ENCODE results near the gene PFN1.
"Not testable (repeated sequence)": the region's sequence is repeated elsewhere in the genome, so short reads cannot be mapped to it uniquely, and the experiment has no call there.

Gene PFN1

DNA sequence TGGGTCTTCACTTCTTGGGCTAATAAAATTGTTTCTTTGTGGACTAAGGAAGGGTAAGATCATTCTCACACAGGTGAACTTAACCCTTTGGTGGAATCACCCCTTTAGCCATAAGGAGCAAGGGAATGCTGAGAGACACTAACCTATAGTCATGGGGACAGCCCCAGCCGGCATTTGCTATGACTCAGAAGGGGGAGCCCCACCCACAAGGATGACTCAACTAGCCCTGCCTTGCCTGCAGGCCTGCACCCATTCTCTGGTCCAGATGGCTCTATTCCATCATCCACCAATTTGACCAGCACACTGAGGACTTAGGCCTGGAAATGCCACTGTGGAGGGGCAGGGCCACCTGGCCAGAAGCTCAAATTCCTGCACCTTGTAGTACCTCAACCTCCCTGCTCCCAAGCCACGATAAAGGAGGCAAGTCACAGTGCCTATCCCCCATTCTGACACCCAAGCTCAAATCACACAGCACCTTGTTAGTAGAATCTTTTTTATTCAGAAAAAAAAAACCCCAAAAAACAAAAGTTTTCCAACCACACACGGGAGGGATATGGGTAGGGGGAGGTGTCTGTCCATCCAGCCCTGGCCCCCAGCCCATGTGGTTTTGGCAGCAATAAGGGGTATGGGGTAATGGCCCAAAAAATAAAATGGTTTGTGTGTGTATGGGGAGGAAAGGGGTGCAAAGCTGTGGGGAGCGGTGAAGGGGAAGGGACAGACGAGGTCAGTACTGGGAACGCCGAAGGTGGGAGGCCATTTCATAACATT, 3.0 kb downstream of the PFN1 start:
- DNase-seq (ENCODE audit: low read depth), result peak; percentile 98

DNA sequence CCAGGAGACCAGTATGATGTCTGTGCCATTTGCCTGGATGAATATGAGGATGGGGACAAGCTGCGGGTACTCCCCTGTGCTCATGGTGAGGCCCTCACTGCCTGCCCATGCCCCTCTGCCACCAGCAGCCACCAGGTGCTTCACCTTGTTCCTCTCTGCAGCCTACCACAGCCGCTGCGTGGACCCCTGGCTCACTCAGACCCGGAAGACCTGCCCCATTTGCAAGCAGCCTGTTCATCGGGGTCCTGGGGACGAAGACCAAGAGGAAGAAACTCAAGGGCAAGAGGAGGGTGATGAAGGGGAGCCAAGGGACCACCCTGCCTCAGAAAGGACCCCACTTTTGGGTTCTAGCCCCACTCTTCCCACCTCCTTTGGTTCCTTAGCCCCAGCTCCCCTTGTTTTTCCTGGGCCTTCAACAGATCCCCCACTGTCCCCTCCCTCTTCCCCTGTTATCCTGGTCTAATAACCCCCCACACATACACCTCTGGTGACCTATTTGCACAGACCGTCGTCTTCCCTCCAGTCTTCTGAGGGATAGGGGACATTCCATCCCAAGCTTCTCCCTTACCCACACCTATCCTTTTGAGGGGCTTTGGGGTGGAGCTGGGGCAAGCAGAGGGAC, 3.7 kb downstream of the PFN1 start:
- no peak for DNase-seq (ENCODE audit: low read depth)

DNA sequence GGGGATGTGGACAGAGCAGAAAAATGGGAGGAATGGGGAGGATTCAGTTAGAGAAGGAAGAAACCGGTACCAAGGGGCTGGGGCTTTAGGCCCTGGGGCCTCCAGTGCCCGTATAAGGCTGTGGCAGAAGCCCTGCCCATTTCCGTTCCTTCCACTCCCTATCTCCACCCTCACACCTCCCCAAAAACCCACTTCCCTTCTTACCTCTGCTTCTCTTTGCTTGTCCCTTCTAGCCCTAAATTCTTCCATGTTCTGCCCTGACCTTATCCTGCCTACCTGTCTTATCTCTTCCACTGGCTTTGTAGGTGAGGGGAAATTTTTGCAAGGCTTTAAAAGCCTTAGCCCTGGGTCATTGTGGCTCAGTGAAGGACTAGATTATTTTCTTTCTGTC, 4.2 kb downstream of the PFN1 start:
- DNase-seq (ENCODE audit: low read depth), result no peak

DNA sequence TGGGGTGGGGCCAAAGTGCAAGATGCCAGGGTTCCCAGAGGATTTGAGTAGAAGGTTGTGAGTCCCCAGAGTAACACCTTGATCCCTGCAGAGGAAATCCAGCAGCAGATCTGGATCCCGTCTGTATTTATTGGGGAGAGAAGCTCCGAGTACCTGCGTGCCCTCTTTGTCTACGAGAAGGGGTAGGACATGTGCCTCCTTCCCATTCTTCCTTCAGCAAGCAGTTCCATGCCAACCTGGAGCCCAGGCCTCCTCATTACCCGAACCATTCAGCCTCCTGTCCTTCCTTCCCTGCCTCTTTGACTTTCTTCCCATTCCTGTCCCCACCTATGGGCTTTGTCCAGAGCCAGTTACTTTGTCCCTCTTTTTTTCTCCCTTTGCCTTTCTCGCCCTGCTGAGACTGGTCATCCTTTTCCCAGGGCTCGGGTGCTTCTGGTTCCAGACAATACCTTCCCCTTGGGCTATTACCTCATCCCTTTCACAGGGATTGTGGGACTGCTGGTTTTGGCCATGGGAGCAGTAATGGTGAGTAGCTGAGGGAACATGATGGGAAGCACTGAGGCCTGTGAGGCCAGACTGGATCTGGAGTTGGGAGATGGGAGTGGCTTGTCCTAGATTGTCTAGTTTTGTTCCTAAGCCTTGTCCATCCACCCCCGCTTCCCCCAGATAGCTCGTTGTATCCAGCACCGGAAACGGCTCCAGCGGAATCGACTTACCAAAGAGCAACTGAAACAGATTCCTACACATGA, 5.4 kb downstream of the PFN1 start:
- DNase-seq (ENCODE audit: low read depth), result no peak

DNA sequence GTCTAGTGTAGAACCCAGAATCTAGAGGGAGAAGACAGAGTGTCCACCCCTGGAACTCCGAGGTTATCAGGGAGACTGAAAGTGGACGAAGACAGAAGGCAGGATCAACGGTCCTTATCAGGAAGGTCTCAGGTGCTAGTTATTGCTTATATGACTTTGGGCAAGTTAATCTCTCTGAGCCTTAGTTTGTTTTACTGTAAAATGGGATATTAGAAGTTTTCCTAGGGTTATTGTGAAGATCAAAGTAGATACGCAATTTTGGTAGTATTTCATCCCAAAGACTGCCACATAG, 7.1 kb downstream of the PFN1 start:
- no peak for DNase-seq (ENCODE audit: low read depth)

DNA sequence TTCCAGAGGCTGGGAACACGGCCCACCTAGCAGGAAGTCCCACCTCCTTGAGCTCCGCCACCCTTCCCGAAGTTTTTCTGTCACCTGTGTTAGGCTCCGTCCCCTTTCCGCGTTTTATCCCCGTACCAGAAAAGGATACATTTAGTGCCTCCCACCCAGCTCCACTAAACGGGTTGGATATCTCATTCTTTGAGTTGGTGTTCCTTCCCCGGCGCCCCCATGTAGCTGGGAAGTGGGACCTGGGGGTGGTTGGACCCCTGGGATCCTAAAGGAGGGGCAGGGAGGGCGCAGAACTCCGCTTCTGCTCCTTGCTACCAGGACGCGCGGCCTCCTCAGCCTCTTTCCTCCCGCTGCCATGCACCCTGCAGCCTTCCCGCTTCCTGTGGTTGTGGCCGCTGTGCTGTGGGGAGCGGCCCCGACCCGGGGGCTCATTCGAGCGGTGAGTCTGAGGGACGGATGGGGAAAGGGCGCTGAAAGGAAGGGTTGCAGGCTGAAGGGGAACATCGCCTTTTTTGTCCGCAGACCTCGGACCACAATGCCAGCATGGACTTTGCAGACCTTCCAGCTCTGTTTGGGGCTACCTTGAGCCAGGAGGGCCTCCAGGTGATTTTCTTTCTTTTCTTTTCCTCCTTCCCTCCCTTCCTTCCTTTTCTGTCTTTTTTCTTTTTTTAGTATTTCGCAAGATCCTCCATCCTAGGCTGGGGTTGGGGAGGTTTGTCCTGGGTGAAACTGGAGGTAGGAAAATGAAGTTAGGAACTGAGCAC, 7.6 kb downstream of the PFN1 start:
- peak; percentile 51 for DNase-seq (ENCODE audit: low read depth)

DNA sequence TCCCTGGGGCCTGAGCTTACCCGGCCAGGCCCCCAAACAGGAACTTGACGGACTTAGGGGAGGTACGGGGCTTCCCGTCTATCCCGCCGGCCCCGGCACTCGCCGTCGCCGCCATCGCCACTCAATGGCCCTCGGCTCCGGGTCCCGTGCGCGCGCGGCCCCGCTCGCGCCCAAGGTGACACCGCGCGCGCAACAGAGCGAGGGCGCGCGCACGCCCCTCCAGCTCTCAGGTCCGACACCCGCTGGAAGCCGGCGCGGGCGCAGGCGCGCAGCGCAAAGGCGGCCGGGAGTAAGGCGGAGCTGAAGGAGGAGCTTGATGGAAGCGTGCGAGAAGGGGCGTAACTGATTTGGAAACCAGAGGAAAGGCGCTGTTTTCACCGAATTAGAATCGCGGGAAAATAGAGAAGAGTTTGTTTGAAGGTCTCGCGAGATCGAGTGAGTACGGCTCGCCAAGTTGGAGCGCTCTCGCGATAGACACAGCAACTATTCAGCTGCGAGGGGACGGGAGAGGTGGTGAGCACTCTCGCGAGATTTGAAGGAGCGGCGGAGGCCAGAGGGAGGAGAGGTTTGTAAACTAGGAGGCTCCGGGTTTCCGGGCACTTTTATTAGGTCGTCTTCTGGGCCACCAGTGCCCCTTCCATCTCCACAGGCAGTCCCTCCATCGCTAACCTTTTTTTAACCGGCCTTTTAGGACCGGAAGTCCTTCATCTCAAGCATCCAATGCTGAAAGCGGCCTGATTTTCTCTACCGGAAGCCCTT, 8.4 kb downstream of the PFN1 start, which contains the start of the genes RNF167 and SLC25A11:
Gene RNF167, plus strand, starts transcription at position 473 of the 759 bp plus-strand sequence. CDS start 642 bp downstream, outside the sequence.
Gene SLC25A11, minus strand, starts transcription at position 251 of the 759 bp plus-strand sequence. Its CDS starts 136 bp downstream, at position 115.
- DNase-seq (ENCODE audit: low read depth), result peak; percentile 100

DNA sequence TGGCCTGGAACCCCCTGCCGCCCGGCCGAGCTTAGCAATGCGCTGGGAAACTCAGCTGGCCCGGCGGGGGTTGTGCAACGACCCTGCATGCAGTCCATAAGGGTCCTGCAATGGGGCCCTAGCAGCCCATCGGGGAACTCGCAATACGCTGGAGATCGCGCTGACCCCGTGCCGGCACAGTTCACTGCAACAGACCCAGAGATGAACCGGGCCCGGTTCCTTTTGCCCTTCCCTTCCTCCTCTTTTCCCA, 8.9 kb downstream of the PFN1 start:
- no peak for DNase-seq (ENCODE audit: low read depth)

DNA sequence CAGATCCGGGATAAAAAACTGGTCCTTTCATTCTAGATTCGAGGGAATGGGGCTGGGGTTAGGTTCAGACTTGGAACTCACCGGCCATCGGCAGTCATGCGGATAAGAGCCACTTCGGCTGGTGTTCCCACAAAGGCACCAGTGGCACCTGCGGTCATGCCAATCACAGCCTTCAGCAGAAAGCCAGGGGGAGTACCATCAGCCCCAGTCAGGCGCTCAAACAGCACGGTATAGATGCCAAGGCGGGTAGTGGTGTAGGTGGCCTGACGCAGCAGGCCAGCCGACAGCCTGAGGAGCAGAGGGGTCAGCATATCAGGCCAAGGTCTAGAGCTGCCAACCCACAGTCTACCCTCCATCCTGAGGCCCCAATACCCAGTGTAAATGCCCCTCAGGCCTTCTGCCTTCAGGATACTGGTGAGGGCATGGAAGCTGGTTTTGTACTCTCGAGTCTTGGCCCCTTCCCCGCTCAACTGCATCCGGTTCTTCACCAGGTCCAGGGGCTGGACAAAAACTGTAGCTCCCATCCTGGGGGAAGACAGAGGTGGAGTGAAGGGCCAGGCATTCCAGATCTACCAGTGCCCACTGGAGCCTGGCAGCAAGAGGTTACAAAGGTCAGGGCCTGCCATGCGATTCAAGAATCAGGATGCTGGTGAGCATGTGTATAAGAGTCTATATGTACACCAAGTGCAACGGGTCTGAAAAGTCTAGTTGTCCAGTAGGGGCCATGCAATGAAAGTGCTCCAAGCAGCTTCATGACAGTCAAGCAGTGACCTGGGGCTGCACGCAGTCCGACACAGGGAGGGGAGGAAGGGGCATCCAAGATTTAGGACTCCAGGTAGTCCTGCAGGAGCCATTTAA, 9.4 kb downstream of the PFN1 start:
- DNase-seq (ENCODE audit: low read depth), result peak; percentile 44

DNA sequence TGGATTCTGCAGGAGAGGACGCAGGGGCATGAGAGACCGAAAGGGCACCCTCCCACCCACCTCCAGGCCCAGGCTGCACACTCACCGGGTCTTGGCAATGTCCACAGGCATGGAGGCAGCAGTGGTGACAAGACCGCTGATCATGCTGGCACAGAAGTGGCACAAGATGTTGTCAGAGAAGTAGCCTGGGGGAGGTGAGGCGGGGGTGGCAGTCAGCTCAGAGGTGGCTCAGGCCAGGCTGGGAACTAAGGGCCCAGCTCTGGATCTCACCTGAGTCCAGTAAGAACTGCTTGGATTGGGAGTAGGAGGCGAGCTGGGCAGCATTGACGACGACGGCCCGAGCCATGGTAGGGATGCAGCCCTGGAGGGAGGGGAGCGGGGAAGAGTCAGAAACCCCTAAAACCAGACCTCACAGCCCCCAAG, 10.2 kb downstream of the PFN1 start:
- DNase-seq (ENCODE audit: low read depth), result no peak

DNA sequence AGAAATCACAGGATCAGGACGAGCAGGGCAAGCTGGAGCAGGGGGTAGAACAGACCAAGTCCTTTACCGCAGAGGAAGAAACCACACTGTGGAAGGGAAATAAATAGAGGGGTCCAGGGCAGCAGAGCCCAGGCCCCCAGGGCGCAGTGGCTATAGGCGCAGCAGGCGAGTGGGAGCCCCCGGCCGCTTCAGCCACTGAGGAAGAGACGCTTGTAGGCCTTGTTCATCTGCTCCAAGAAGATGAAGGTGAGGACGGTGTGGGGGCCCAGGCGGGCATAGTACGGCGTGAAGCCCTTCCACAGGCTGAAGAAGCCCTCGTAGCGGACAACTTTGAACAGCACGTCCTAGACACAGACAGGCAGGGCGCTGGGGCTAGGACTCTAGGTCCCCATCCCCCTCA, 10.8 kb downstream of the PFN1 start:
- no peak for DNase-seq (ENCODE audit: low read depth)

DNA sequence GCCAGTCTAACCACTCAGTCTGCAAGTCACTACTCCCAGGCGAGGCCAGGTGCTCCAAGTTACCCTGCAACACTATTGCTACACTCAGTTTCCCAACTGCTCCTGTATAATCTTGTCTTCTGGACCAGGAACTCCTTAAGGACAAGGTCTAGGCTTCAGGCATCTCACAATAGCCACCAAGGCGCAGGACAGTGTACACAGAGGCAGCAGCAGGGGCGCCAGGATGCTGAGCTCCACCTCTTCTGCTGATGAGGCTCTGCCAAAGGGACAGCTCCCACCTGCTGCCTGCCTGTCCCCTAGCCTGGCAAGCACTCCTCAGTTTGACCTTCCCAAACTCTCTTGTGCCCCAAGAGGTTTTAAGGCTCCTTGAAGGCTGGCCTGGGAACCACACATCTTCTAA, 11.9 kb downstream of the PFN1 start:
- DNase-seq (ENCODE audit: low read depth), result no peak

DNA sequence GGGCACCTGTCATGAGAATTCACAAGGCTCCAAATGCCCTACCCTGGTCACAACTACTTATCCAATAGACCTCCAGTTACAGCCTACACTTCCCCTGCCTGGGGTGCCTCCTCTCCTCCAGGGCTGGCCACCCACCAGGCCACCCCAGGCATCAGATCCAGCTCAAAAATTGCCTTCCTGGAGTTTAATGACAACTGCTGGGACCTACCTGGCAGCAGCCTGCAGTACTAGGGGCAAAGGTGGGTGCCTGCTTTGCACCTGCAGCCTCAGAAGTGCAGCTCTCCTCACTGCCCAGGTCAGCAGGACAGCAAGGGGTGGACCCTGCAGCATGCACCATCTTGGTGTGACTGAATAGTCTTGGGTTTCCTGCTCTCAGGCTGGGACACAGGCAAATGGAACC, 12.7 kb downstream of the PFN1 start:
- no peak for DNase-seq (ENCODE audit: low read depth)

DNA sequence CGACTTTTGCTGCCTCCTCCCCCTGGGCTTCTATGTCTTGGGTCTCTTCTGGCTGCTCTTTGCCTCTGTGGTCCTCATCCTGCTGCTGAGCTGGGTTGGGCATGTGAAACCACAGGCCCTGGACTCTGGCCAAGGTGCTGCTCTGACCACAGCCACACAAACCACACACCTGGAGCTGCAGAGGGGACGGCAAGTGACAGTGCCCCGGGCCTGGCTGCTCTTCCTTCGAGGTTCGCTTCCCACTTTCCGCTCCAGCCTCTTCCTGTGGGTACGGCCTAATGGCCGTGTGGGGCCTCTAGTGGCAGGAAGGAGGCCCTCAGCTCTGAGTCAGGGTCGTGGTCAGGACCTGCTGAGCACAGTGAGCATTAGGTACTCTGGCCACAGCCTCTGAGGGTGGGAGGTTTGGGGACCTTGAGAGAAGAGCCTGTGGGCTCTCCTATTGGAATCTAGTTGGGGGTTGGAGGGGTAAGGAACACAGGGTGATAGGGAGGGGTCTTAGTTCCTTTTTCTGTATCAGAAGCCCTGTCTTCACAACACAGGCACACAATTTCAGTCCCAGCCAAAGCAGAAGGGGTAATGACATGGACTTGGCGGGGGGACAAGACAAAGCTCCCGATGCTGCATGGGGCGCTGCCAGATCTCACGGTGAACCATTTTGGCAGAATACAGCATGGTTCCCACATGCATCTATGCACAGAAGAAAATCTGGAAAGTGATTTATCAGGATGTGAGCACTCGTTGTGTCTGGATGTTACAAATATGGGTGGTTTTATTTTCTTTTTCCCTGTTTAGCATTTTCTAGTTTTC, 14.0 kb downstream of the PFN1 start:
- DNase-seq (ENCODE audit: low read depth), result peak; percentile 74

DNA sequence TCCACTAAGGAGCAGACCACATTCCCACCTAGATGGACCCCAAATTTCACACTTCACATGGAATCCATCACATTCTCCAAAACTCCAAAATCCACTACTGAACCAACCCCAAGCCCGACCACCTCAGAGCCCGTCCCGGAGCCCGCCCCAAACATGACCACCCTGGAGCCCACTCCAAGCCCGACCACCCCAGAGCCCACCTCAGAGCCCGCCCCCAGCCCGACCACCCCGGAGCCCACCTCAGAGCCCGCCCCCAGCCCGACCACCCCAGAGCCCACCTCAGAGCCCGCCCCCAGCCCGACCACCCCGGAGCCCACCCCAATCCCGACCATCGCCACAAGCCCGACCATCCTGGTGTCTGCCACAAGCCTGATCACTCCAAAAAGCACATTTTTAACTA, 14.7 kb downstream of the PFN1 start:
- no peak for DNase-seq (ENCODE audit: low read depth)

DNA sequence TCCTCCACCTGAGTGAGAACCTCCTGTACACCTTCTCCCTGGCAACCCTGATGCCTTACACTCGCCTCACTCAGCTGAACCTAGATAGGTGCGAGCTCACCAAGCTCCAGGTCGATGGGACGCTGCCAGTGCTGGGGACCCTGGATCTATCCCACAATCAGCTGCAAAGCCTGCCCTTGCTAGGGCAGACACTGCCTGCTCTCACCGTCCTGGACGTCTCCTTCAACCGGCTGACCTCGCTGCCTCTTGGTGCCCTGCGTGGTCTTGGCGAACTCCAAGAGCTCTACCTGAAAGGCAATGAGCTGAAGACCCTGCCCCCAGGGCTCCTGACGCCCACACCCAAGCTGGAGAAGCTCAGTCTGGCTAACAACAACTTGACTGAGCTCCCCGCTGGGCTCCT, 15.6 kb downstream of the PFN1 start:
- no peak for DNase-seq (ENCODE audit: low read depth)

DNA sequence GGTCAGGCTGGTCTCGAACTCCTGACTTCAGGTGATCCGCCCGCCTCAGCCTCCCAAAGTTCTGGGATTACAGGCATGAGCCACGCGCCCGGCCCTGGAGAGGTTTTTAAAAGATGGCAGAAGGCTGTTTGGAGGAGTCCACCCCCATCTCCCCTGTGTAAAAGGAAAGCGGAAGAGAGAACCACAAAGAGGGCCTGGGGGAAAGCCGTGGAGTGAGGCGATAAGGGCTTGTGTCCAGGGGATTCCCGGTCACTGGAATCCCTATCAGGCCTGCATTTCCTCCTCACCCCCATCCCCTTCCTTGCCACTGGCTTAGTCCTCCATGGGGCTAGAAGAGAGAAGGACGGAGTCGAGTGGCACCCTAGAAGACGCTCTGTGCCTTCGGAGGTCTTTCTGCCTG, 16.4 kb downstream of the PFN1 start, which contains the start of gene GP1BA:
Gene GP1BA, plus strand, starts transcription at position 315 of the 400 bp plus-strand sequence. CDS start 328 bp downstream, outside the sequence.
- no peak for DNase-seq (ENCODE audit: low read depth)

DNA sequence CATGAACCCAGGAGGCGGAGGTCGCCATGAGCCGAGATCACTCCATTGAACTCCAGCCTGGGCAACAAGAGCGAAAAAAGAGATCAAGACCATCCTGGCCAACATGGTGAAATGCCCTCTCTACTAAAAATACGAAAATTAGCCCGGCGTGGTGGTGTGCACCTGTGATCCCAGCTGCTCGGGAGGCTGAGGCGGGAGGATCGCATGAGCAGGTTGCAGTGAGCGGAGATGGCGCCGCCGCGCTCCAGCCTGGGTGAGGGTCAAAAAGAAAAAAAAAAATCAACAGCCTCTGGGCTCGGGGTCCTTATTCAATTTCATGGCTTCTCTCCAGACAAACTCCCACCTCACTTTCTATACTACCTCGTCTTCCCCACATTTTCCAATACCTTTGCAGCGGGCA, 19.4 kb downstream of the PFN1 start:
- DNase-seq (ENCODE audit: low read depth), result no peak

DNA sequence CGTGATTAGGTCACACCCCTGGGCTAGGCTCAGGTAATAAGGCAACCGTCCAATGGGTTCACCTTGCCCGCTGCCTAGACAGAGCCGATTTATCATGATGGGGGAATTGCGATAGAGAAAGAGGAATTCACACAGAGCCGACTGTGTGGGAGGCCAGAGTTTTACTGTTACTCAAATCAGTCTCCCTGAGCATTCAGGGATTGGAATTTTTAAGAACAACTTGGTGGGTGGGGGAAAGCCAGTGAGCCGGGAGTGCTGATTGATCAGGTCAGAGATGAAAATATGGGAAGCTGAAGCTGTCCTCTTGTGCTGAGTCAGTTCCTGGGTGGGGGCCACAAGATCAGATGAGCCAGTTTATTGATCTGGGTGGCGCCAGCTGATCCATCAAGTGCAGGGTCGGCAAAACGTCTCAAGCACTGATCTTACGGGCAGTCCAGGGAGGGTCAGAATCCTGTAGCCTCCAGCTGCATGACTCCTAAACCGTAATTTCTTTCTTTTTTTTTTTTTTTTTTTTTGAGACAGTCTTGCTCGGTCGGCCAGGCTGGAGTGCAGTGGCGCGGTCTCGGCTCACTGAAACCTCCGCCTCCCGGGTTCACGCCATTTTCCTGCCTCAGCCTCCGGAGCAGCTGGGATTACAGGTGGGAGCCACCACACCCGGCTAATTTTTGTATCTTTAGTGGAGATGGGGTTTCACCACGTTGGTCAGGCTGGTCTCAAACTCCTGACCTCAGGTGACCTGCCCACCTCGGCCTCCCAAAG, 21.6 kb downstream of the PFN1 start:
- not testable (repeated sequence) for DNase-seq (ENCODE audit: low read depth)

Measured in ELR (cell line).